ENCODE measurements around the gene COP1. TPM values are rescaled to one million over a fixed set of nuclear protein-coding genes. Genes with fewer than 3 reads are reported as not detected.

Gene COP1
- total and polyA plus RNA-seq, 2 of the 8 experiments (the other 6 are each of a cell fraction or from before 2014, with no cell fraction given): 26.2 to 44.9 TPM

GRCh38 chr1:176017722-176018121 is 189.4 kb downstream of the COP1 start:
- Histone ChIP-seq H3K18ac (ENCODE audit: extremely low read depth, low read length) (no peak overlapping the region), H3K4me2 (ENCODE audit: insufficient read depth in 1 of 2, low read depth in 2 of 2, low read length in 2 of 2) (no peak overlapping the region), H3K79me1 (ENCODE audit: low read depth, low read length) (no peaks in the 10 kb centered on the region), H4K5ac (ENCODE audit: insufficient read length, low read depth, low read length) (no peak overlapping the region), H2BK20ac (ENCODE audit: low read length) (no peak overlapping the region), H3K14ac (ENCODE audit: insufficient read length) (no peak overlapping the region), H3K27me3 (replicated peaks in 1 of 4; ENCODE audit: control insufficient read depth in 3 of 4, extremely low read depth in 1 of 4, insufficient read depth in 3 of 4, low read length in 3 of 4) (peaks cover 0 to 1% (median 0%) of the 10 kb centered on the region in 4 experiments; a peak in 1 of 7 replicates), H2BK5ac (ENCODE audit: low read depth, low read length) (no peak overlapping the region), H2BK12ac (ENCODE audit: low read depth, low read length) (no peak overlapping the region), H3K4ac (replicated peaks; ENCODE audit: insufficient read length, low read depth, low read length) (no peak overlapping the region), H3K23ac (ENCODE audit: insufficient read length) (no peak overlapping the region), H3K27ac (ENCODE audit: low read depth, low read length) (no peak overlapping the region), H3K4me1 (replicated peaks in 1 of 4; ENCODE audit: control insufficient read depth in 3 of 4, insufficient read depth in 4 of 4, low read length in 3 of 4) (no peaks in the 10 kb centered on the region), H3K23me2 (ENCODE audit: low read depth, low read length) (no peaks in the 10 kb centered on the region), H3K36me3 (ENCODE audit: control insufficient read depth in 2 of 4, insufficient read depth in 4 of 4, low read length in 3 of 4) (no peaks in the 10 kb centered on the region), H2BK120ac (replicated peaks; ENCODE audit: low read depth, low read length) (no peak overlapping the region), H4K20me1 (replicated peaks in 1 of 2; ENCODE audit: control insufficient read depth in 1 of 2, insufficient read depth in 2 of 2, low read length in 2 of 2) (no peaks in the 10 kb centered on the region), H2AFZ (ENCODE audit: low read length) (no peak overlapping the region), H4K8ac (ENCODE audit: extremely low read depth, insufficient read depth, low read length) (no peak overlapping the region), H3K9me3 (ENCODE audit: insufficient read depth in 2 of 2, low read depth in 1 of 2, low read length in 1 of 2) (no peaks in the 10 kb centered on the region), H3K56ac (replicated peaks; ENCODE audit: insufficient read length, low read depth, low read length) (no peak overlapping the region), H2BK15ac (ENCODE audit: low read length) (no peak overlapping the region), H4K91ac (replicated peaks; ENCODE audit: insufficient read length, low read length) (no peak overlapping the region), H3K4me3 (ENCODE audit: extremely low read depth in 1 of 4, insufficient read depth in 2 of 4, low read depth in 3 of 4, low read length in 4 of 4) (no peak overlapping the region), H2AK5ac (ENCODE audit: low read depth, low read length) (no peak overlapping the region), H3K79me2 (ENCODE audit: control insufficient read depth in 1 of 2, insufficient read depth in 2 of 2, low read length in 2 of 2) (no peaks in the 10 kb centered on the region), H3K9ac (replicated peaks in 1 of 4; ENCODE audit: extremely low read depth in 1 of 4, low read depth in 3 of 4, low read length in 3 of 4) (no peak overlapping the region)
- POLR2A ChIA-PET (ENCODE audit: partially characterized antibody): interaction anchor here (1.8 kb wide), 1 partner anchor 9 kb away, joined by 5 read pairs; no protein-coding TSS in a partner anchor
- DNase-seq (ENCODE audit: low read depth in 1 of 2, low spot score in 2 of 2) (no peak), FAIRE-seq (no peak)
- TF ChIP-seq EGR1 (IDR thresholded peaks at IDR 0.05; ENCODE audit: borderline replicate concordance, low read depth, low read length): no peak
- CTCF ChIA-PET (ENCODE audit: partially characterized antibody): interaction anchor here (0.8 kb wide), 1 partner anchor 103 kb away, joined by 3 read pairs; no protein-coding TSS in a partner anchor
- WGBS, 2 experiments (ENCODE audit: extremely low coverage in 1 of 2, insufficient coverage in 1 of 2, insufficient read length in 1 of 2, insufficient replicate concordance in 2 of 2, low coverage in 1 of 2, low lambda C conversion rate in 2 of 2, missing lambda C conversion rate in 1 of 2): 94% methylated on average over 4 of the region's 4 CpGs; no CpG with 5 or more reads in 1 of the 2 experiments
